GM23248 (cell line): ENCODE measurements around the gene ADPRHL1.

Experiments
- EZH2 ChIP-seq: fragments of 200-600 bp; sonication (generic); IDR thresholded peaks from 2 replicates; pipeline ENCODE4 v1.6.1; 2018; ENCODE audit warnings: antibody characterized with exemption, mild to moderate bottlenecking; ENCODE audit not compliant: insufficient read depth, poor library complexity, severe bottlenecking
- EZH2phosphoT487 ChIP-seq: fragments of 200-600 bp; sonication (generic); IDR thresholded peaks from 2 replicates; pipeline ENCODE4 v1.6.1; 2018; ENCODE audit warnings: antibody characterized with exemption, moderate library complexity, mild to moderate bottlenecking, low read depth; ENCODE audit not compliant: insufficient read depth

DNA sequence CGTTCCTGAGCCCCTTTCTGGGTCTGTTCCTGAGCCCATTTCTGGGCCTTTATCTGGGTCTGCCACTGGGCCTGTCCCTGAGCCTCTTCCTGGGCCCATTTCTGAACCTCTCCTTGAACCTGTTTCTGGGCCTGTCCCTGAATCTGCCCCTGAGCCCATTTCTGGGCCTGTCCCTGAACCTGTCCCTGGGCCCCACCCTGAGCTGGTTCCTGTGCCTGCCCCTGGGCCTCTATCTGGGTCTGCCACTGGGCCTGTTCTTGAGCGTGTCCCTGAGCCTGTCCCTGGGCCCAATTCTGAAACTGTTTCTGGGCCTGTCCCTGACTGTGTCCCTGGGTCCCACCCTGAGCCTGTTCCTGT lies 48.9 kb downstream of the ADPRHL1 start:
- TF ChIP-seq EZH2 (no peak), EZH2phosphoT487 (no peak)
